SK-N-MC (cell line): ENCODE results near the gene HIP1.
"Not testable (repeated sequence)": the region's sequence is repeated elsewhere in the genome, so short reads cannot be mapped to it uniquely, and the experiment has no call there.

Experiments used
- DNase-seq: peaks from one replicate; pipeline ENCODE4 v3.0.0-alpha.2; 2011; ENCODE audit warnings: low read depth, low spot score
- H3K27ac ChIP-seq: fragments of 200-600 bp; sonication (generic); 2 replicates; pipeline ENCODE4 v1.5.1; 2016; ENCODE audit warnings: mixed run types
- H3K36me3 ChIP-seq: fragments of 200-600 bp; sonication (generic); 2 replicates; pipeline ENCODE4 v1.6.1; 2017; ENCODE audit warnings: antibody characterized with exemption, low read length, mixed read lengths; ENCODE audit not compliant: insufficient read depth
- H3K4me3 ChIP-seq: fragments of 200-600 bp; sonication (generic); 2 replicates; pipeline ENCODE4 v1.5.1; 2016
- H3K9ac ChIP-seq: fragments of 200-600 bp; sonication (generic); 2 replicates; pipeline ENCODE4 v1.8.0; 2017; ENCODE audit warnings: mixed run types, mixed read lengths; ENCODE audit not compliant: insufficient read length
- H3K9me3 ChIP-seq: fragments of 200-600 bp; sonication (generic); 2 replicates; pipeline ENCODE4 v1.6.1; 2017; ENCODE audit warnings: low read depth, mild to moderate bottlenecking, antibody characterized with exemption, low read length, moderate library complexity, mixed read lengths
- EZH2 ChIP-seq: fragments of 200-600 bp; sonication (generic); IDR thresholded peaks from one replicate; pipeline ENCODE4 v1.6.1; 2017; ENCODE audit warnings: antibody characterized with exemption
- FOXP2 ChIP-seq: optimal IDR thresholded peaks from 2 replicates; pipeline ENCODE3; 2011; ENCODE audit warnings: mild to moderate bottlenecking, moderate library complexity; ENCODE audit not compliant: insufficient read depth; ENCODE audit errors: extremely low read length, control extremely low read depth
- POLR2AphosphoS5 ChIP-seq: IDR thresholded peaks from 2 replicates; pipeline ENCODE4 v1.6.1; 2012; ENCODE audit warnings: mild to moderate bottlenecking, low read depth, low read length, borderline replicate concordance

HIP1 gene

GRCh38 chr7:75623390-75624133, 115.2 kb downstream of the HIP1 start:
- TF ChIP-seq EZH2 (no peak), FOXP2 (no peak), POLR2AphosphoS5 (no peak)
- H3K27ac ChIP-seq: peak overlapping the region; percentile 81
- DNase-seq: no peak
- 0 out of 2 replicates have a peak, but pooled peaks cover 4% of the 10 kb centered on the region for H3K9me3 ChIP-seq
- H3K4me3 ChIP-seq: no peak overlapping the region
- no peak overlapping the region for H3K9ac ChIP-seq
- no peaks in the 10 kb centered on the region for H3K36me3 ChIP-seq

GRCh38 chr7:75621124-75621523, 117.6 kb downstream of the HIP1 start:
- Histone ChIP-seq H3K4me3 (no peak overlapping the region), H3K36me3 (no peaks in the 10 kb centered on the region), H3K9me3 (no peaks in the 10 kb centered on the region), H3K9ac (no peak overlapping the region), H3K27ac (no peak overlapping the region)
- no peak for DNase-seq
- no peak for TF ChIP-seq EZH2
- no peak for TF ChIP-seq FOXP2
- TF ChIP-seq POLR2AphosphoS5: no peak

GRCh38 chr7:75619636-75620035, 119.1 kb downstream of the HIP1 start:
- H3K27ac ChIP-seq: no peak overlapping the region
- H3K9ac ChIP-seq: no peak overlapping the region
- DNase-seq: no peak
- H3K4me3 ChIP-seq: no peak overlapping the region
- H3K36me3 ChIP-seq: no peaks in the 10 kb centered on the region
- TF ChIP-seq POLR2AphosphoS5: no peak
- TF ChIP-seq EZH2: no peak
- TF ChIP-seq FOXP2: no peak
- no peaks in the 10 kb centered on the region for H3K9me3 ChIP-seq

- Histone ChIP-seq H3K9ac (no peak overlapping the region), H3K9me3 (no peaks in the 10 kb centered on the region), H3K36me3 (no peaks in the 10 kb centered on the region), H3K4me3 (no peak overlapping the region), H3K27ac (no peak overlapping the region)
- no peak for DNase-seq
- TF ChIP-seq FOXP2 (no peak), EZH2 (no peak), POLR2AphosphoS5 (no peak)
Observed at GRCh38 chr7:75617634-75618234, 121.0 kb downstream of the HIP1 start.

GRCh38 chr7:75616421-75617167, 122.1 kb downstream of the HIP1 start:
- Histone ChIP-seq H3K27ac (no peak overlapping the region), H3K4me3 (no peak overlapping the region), H3K9ac (no peak overlapping the region), H3K36me3 (no peaks in the 10 kb centered on the region), H3K9me3 (no peaks in the 10 kb centered on the region)
- DNase-seq: no peak
- TF ChIP-seq FOXP2: no peak
- no peak for TF ChIP-seq POLR2AphosphoS5
- TF ChIP-seq EZH2: no peak

- H3K4me3 ChIP-seq: no peak overlapping the region
- TF ChIP-seq POLR2AphosphoS5 (no peak), FOXP2 (no peak), EZH2 (no peak)
- no peak for DNase-seq
- H3K27ac ChIP-seq: no peak overlapping the region
- no peaks in the 10 kb centered on the region for H3K9me3 ChIP-seq
- H3K36me3 ChIP-seq: no peaks in the 10 kb centered on the region
- H3K9ac ChIP-seq: no peak overlapping the region
Observed at GRCh38 chr7:75614401-75614800, 124.3 kb downstream of the HIP1 start.

GRCh38 chr7:75613351-75613750, 125.4 kb downstream of the HIP1 start:
- no peak overlapping the region for H3K4me3 ChIP-seq
- no peaks in the 10 kb centered on the region for H3K9me3 ChIP-seq
- H3K36me3 ChIP-seq: no peaks in the 10 kb centered on the region
- DNase-seq: no peak
- no peak overlapping the region for H3K27ac ChIP-seq
- TF ChIP-seq POLR2AphosphoS5 (no peak), FOXP2 (no peak), EZH2 (no peak)
- H3K9ac ChIP-seq: no peak overlapping the region

GRCh38 chr7:75611557-75612178, 127.1 kb downstream of the HIP1 start:
- no peak overlapping the region for H3K4me3 ChIP-seq
- TF ChIP-seq FOXP2: no peak
- H3K36me3 ChIP-seq: no peaks in the 10 kb centered on the region
- no peak overlapping the region for H3K9ac ChIP-seq
- H3K9me3 ChIP-seq: no peaks in the 10 kb centered on the region
- no peak for DNase-seq
- H3K27ac ChIP-seq: no peak overlapping the region

- not testable (repeated sequence) for H3K9me3 ChIP-seq, H3K36me3 ChIP-seq, H3K27ac ChIP-seq, H3K9ac ChIP-seq, H3K4me3 ChIP-seq, DNase-seq
Observed at GRCh38 chr7:75609416-75609815, 129.3 kb downstream of the HIP1 start.
